Activated T-helper 9 cell treated with anti-CD3 and anti-CD28 coated beads, Interleukin-2, amount 50 U/mL, for 16 hours (primary cell): ENCODE data around the gene DNASE2B.

ENCODE experiments used
- DNase-seq: peaks from one replicate; pipeline ENCODE4 v3.0.0-alpha.2; 2020; ENCODE audit warnings: low read depth

DNASE2B gene

GRCh38 chr1:84374991-84375696, 23.1 kb upstream of the DNASE2B start:
- DNase-seq: no peak

DNA sequence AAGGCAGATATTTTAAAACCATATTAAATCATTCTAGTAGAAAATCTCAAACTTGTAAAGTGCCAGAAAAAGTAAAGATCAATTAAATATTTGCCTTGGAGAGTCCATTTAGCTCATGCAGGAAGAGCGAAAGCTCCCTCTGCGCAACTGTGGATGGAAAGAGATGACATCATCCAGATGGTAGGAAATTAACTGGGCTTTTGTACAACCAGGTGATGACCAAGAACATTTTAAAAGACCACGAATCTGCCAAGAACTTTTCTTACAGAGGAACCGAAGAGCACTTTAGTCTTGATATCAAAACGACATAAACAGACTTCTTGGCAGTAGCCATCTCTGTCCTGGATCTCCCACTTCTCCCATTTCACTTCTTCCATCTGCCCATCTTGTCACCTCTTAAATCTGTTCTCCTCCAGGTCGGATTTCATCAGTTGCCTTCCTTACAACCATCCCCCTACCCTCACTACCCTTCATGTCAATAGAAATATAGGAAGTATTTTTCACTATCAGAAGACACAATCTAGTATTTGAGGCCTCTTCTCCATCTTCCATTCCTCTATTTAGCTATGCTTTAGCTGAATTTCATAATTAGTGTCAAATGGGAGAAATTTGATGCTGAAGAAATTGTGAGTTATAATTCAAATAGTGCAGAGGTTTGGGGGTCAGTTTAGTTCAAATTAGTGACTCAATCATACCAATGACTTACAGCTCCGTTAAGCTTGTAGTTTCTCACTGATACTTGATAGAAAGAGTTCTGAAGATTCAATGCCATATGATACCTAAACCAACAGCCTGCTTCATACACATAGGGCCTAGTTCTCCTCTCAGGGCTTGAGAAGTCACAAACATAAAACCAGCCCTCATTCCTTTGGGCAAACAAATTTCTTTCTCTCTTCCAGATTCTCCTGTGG, 22.0 kb upstream of the DNASE2B start:
- DNase-seq: no peak

DNA sequence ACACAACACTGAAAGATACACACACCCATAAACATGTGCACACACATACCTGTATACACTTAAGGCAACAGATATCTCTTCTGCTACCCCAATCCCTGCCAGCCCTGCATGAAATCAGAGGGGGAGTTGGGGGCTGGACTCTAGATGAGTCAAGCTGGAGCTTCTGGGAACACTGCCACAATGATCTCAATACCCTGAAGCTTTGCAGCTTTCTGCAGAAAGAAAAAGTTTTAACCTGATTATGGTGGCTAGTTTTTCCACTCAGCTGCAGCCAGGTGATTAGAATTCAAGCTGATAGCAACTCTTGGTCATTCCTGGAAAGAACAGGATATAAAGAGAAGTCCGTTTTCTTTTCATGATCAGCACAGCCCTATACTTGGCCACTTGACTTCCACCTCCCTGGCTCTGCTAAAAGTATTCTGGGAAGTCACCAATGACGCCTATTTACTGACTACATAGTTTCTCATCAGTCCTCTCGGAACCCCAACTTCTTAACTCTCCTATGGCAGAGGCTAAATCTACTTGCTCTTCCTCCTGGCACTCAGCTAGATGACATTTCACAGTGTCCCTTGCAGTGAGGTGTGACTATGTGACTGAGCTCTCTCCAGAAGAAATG, 20.7 kb upstream of the DNASE2B start:
- no peak for DNase-seq

- DNase-seq: no peak
These were observed 19.0 kb upstream of the DNASE2B start for GRCh38 chr1:84379138-84379916.

- DNase-seq: no peak
These were observed 18.4 kb upstream of the DNASE2B start for GRCh38 chr1:84379917-84380180.

DNA sequence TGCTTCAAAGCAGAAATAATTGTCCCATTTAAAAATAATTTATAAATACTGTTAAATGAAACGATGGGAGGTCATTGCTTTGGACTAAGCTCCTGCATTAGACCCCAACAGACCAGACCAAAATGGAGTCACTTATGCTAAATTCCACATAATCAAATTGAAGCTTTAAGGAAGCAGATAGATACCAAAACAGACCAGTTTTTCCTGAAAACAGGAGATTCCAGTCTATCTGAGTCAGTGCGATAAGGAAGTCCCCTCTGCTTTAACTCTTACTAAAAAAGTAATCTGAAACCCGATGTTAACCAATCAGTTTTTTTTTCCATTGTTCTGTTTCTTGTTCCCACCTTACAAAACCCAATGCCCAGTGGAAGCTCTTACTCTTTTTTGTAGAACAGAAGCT, 16.2 kb upstream of the DNASE2B start:
- DNase-seq: no peak

GRCh38 chr1:84385347-84385746, 12.9 kb upstream of the DNASE2B start:
- no peak for DNase-seq

GRCh38 chr1:84386716-84387479, 11.4 kb upstream of the DNASE2B start:
- DNase-seq: no peak

DNA sequence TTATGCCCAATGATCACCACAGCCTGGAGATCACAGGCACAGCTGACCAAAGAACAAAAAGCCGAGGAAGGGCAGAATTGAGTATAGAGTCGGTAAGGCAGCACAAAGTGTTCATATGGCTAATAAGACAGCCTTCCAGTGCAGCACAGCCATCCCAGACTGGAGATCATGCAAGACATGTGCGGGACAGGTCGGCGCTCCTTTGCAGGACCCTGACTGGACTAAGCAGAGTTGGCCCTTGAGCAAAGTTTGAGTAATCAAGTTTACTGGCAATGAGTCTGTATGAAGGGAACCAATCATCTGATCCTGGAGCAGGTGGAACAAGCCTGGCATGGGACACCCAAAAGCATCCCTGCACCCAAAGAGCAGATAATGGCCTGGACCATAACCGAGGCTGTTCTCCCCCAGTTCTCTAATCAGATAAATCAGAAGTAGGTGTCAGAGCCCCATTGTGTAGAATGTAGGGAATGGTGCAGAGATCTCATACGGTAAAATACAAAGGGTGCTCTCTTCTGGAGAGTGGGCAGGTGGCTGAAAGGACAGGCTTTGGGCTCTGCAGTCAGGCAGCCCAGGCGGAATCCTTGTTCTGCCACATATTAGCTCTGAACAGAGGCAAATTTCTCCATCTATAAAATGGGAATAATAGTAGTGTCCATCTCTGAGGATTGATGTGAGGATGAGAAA, 10.7 kb upstream of the DNASE2B start:
- DNase-seq: no peak

GRCh38 chr1:84390226-84390625, 8.1 kb upstream of the DNASE2B start:
- no peak for DNase-seq

DNA sequence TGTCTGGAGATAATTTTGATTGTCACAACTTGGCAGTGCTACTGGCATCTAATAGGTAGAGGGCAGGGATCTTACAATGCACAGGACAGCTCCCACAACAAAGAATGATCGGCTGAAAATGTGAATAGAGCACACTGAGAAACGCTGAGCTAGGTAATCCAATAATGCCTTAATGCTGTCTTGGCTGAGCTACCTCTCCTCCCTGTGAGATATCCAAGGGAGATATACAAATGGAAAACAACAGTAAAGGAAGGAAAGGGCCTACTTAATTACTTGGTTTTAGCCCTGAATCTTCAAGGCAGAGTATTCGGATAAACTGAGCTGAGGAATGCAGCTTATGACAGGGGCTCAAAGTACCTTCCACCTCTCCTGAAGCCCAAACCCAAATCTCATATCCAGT, 2.9 kb downstream of the DNASE2B start:
- DNase-seq: no peak

DNA sequence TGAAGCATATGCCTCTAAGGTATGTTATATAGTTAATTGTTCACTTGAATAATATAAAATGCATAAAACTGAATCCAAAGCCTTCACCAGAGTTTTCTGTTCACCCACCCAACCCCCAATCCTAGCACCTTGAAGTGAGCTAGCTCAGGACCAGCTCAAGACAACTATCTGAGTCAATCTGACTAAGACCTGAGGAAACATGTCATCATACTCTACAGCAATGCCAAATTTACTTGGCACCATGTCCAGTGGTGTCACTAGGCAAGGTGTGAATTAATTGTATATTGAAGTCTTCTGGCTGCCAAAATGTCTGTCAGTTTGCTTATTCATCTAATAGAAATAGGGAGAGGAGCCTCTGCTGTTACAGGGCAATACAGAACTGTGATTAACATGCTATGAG, 3.8 kb downstream of the DNASE2B start:
- no peak for DNase-seq

DNA sequence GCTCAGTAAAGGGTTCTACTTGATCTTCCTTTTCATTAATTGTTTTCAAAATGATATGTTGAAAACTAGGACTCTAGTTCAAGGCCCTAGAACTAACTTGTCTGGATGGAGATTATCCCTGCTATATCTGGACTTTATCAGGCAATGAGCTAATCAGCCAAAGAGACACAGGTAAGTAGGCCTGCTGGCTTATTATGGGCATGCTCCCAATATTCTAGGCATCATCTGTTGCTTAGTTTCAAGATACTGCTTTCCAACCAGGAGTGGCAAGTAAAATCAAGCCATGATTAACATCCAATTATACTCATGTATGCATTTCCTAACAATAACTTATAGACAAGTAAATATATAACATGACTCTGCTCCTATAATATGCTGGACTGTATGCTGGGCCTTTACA, 4.2 kb downstream of the DNASE2B start:
- DNase-seq: no peak

DNA sequence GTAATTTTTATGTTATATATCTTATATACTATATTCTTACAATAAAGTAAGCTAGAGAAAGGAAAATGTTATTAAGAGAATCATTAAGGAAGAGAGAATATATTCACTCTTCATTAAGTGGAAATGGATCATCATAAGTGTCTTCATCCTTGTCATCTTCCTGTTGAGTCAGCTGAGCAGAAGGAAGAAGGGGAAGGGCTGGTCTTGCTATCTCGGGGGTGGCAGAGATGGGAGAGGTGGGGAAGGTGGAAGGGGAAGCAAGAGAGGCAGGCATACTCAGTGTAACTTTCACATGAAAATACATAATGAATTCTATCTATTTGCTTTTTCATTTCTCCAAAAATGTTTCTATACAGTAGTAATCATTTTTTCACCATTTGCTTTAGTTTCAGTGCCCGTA, 5.1 kb downstream of the DNASE2B start:
- no peak for DNase-seq

- no peak for DNase-seq
These were observed 8.1 kb downstream of the DNASE2B start for GRCh38 chr1:84406346-84406861.

DNA sequence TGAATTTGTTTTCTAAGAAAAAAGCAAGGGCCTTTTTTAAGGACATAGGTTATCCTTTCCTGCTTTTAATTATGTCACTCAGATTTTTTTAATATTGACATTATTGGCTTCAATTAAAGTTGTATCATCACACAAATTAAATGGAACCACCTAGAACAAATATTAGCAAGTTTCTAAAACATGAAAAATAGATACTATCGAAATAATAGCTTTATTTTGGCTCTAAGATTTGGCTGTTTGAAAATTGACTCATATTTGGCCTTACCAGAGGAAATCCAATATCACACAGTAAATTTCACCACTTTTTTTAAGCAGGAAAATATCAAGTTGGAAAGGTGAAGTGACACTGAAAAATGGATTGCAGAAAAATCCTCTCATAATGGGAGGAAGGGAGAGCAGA, 9.2 kb downstream of the DNASE2B start:
- no peak for DNase-seq

DNA sequence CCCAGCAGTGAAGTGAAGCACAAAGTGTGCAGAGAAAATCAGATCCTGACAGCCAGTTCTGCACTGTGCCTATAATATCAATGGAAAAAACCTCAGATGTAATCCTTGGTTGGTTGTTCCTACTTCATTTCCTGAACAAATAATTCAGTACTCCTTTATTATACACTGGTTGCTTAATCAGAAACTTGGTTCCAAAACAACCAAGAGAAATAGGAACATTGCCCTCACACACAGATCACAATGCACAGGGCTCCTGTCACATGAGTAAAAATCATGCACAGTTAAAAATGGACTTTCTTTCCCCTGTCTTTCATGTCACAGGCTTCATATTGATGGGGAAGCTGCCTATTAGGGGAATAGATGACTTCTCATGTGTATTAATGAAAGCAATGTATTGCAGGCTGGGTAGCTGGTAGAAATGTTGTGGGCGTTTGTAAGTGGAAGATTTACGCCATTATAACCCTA, 9.7 kb downstream of the DNASE2B start:
- DNase-seq: no peak

DNA sequence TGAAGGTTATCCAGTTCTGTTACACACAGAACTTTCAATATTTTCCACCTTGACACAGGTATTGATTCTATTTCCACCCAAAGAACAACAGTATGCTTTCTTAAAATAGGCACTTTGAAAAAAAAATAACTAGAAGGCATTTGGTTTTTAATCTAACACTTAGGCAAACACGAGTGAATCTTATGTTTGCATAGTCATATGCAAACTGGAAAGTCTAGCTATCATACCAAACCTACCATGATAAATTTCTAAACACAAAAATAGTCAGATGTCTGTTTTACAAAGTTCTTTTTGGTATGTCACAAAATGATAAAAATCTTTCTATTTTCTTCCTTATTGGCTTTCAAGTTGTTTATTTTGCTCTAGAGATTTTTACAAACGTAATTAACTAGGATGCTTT, 11.6 kb downstream of the DNASE2B start:
- DNase-seq: no peak

DNA sequence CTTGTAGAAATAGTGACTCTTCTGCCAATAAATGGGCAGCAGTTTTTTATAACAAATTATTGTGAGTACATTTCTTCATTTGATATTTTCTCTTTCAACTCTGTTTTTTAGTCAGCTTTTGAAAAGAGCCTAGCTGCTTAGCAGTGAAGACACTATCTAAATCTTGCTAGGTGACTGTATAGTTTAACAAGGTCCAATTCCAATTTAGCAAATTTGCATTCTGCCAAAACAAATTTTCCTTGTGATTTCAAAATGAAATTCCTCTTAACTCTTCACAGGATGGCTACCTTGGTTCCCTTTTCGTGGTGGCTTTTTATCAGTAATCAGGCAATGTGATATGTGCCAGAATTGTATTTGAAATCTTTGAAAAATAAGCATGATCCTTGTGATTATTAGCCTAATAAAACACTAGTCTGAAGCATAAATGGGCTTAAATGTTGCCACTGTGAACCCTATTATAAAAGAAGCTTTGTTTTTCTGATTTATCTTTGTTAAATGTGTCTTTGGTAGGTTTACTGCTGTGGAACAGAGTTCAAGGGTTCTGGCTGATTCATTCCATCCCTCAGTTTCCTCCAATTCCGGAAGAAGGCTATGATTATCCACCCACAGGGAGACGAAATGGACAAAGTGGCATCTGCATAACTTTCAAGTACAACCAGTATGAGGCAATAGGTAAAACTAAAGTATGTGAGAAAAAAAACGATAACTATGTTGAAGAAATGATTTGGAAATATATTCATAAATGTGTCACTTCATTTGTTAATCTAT, 12.2 kb downstream of the DNASE2B start:
- DNase-seq: no peak

DNA sequence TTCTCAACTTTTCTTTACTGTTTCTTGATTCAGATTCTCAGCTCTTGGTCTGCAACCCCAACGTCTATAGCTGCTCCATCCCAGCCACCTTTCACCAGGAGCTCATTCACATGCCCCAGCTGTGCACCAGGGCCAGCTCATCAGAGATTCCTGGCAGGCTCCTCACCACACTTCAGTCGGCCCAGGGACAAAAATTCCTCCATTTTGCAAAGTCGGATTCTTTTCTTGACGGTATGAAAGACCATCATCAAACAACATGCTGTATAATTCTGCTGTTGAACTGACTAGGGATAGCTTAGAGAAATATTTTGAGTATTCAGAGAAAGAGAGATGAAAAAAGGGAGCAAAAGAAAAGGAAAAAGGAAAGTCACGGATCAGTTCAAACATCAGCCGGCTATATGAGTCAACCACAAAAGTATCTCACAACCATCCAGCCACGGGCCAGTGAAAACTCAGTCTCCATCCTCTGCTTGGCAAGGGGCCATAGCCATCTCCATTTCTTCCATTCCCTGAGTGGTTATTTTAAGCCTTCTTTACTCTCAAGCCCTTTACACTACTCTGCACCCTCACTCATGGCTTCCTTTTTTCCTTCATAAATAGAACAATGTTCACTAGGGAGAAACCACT, 14.1 kb downstream of the DNASE2B start:
- DNase-seq: no peak
